GM18861 (cell line): ENCODE results near the gene RBM17.
"Not testable (repeated sequence)": the region's sequence is repeated elsewhere in the genome, so short reads cannot be mapped to it uniquely, and the experiment has no call there.

Source experiments
- ATAC-seq: cut with Tn5 transposase; IDR thresholded peaks from one replicate; pipeline ENCODE4 v1.9.1; 2021; ENCODE audit not compliant: unreplicated experiment

Gene RBM17

DNA sequence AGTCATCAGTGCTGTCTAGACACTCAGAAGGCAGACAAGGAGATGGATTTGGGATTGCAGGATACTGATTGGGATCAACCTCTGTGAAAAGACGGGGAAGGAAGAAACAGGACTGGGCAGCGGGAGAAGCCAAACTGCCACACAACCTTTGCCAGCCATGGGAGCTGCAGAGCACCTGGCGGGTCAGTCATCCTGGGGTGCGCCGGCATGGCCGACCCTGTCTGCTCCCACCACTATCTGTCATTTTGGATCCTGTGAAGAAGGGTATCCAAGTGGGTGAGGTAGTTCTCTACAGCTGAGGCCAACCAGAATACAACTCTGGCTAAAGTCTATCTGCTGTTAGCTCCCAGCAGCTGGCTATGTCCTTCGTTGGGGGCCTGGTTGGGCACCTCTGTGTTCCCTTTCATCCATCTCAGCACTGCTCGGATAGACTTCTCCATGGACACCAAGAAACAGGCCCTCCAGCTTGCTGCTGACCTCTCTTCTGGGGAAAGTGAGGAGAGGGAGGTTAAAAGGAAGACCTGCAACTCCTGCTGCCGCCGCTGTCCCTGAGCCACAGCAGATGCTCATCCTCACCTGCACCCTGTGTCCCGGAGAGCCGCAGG lies 11.7 kb upstream of the RBM17 start:
- no peak for ATAC-seq

DNA sequence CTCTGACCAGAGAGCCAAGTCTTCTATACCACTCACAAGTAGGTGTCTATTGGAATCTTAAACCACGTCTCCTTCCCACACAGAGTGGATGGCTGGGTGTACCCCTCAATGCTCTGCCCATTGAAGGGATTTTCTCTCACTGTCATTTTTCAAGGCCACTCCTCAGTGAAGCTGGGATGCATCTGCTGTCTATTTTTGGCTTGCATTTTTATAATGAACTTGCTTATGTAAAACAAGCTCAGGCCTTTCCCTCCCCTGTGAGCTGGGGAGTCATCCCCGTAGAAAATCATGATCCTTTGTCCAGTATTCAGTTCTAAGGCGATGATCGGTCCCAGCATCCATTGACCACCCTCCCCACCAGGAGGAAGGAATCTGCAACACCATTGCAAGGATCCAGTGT lies 9.8 kb upstream of the RBM17 start:
- ATAC-seq: no peak

- no peak for ATAC-seq
Observed at GRCh38 chr10:6080417-6080973, 8.3 kb upstream of the RBM17 start.

DNA sequence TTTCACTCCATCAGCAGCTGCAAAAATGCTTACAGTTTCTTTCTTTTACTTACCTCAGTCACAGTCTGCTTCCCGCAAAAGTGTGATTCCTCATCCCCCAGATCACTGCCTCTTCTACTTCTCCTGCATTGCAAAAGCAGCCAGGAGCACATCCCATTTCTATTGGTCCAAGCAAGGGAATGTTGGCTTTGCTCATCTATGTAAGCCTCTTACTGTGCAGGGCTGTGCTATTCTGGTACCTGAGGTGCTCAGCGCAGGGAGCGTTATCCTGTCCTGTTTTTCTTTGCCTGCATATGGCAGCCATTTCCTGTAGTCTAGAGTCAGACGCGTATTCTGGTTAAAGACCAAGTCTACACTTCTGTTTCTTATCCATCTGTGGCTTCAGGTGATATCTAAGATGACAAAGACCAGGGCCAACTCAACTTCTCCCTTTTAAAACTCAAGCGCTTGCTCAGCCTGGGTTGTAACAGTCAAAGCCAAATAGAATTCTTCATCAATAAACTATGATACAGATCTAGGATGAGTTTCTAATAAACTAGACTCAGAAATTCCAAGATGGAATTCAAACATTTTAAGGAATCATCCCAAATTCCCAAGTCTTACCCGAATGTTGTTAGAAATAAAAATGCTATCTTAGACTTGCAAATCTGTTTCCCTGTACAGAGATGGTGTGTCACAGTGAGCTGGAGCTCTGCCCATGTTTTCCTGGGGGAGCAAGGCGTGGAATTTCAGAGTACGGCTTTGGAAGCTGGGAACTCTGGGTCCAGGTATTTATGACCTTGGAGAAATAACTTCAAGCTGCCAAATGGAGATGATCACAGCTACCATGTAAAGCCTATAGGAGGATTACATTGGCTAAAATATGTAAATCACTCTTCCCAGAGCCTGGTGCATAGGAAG lies 6.1 kb upstream of the RBM17 start:
- ATAC-seq: no peak

DNA sequence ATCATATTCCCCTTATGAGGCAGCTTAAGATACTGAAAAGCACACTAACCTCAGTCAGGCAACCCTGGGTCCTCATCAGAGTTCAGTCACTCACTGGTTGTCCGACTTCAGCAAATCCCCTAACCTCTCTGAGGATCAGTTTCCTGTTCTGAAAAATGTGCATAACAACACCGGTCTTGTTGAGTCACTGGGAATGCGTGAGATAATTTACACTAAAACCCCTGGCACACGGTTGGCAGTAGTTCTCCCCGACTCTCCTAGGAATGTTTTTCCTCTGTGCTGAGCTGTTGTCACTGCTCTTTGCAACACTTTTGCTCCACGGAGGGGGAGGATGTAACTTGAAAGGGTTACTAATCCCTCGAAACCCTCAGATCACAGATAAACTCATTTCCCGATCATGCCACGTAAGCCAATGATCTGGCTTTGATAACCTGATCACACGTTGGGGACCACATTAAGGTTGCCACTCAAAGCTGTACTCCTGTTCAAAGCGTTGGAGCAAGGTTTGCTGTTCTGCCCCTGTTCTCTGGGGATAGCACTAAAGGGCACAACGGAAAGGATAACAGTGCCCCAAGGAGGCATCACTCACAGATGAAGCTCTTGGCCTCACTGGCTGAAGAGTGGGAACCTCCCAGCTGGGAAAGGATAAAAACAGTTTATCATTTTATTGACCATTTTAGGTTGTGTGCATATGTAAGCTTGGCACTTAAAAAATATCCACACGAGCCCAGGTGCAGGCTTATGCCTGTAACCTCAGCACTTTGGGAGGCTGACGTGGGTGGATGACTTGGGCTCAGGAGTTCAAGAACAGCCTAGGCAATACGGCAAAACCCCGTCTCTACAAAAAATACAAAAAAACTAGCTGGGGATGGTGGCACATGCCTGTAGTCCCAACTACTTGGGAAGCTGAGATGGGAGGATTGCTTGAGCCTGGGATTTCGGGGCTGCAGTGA lies 5.0 kb upstream of the RBM17 start:
- no peak for ATAC-seq

DNA sequence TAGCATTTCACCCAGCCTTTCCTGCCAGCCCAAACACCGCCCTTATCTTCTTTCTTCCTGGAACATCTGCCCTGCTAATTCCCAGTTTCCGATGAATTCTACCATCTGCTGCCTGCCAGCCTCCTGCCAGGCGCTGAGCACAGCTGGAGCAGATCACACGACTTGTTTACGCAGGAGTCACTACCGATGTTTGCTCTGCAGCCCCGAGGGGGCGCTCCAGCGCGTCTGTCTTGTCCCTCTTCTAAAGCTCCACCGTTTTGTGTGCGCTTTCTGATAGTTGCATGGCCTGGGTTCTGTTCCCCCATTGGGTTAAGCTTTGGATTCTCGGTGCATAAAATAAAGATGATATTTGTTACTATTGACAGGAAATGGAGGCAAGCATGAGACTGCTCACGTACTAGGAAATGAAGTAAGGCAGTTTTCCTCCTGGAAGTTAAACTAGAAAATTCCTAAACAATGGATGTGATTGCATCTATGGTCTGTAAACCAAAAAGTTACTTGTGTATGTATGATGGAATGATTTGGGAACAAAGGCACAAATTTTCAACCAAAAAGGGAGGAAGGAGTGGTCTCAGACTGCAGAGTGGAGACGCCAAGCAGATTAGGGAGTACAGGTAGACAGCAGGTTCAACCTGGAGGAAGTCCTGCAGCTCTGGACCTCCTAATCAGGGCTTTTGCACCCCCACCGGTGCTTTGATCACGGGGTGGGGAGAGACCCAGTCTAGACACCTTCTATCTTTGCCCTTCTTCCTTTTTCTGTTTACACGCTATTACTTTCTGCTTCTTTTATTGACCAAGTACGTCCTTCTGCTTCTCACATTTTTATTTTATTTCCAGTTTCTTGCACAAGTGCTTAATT lies 2.2 kb upstream of the RBM17 start:
- peak; percentile 42 for ATAC-seq

- ATAC-seq: no peak
Observed at GRCh38 chr10:6089334-6090219, 743 bp downstream of the RBM17 start.

DNA sequence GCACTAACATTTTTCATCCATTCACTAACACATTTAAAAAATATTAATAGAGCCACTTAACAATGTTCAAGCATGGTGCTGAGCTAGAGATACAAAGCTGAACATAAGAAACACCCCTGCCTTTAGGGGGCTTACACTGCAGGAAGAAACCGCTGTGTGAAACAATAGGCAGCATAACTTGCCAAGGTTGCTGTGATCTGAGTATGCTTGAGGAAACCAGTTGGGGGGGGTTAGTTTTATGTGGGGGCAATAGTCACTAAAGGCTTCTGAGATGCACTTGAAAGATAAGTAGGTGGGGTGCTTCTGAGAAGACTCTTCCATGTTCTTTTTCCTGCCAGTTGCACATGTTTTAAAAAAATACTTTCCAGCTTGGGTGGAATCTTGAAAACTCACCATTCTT lies 2.8 kb downstream of the RBM17 start:
- no peak for ATAC-seq

DNA sequence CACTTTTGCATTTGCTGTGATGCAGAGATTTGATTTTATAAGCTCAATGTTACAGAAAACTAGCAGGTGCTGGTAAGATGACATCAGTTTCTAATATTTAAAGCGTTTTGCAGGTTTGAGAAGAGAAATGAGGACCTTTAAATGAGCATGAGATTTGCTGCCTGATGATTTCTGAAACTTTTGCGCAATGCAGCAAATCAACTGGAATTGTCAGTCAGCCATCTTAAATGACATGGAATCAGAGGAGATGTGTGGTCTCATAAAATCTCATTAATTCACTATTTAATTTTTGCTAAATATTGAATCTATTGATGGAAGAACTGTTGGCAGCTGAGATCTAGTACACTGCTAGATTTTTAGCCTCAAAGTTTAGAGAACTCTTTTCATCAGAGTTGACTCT lies 3.9 kb downstream of the RBM17 start:
- ATAC-seq: no peak

DNA sequence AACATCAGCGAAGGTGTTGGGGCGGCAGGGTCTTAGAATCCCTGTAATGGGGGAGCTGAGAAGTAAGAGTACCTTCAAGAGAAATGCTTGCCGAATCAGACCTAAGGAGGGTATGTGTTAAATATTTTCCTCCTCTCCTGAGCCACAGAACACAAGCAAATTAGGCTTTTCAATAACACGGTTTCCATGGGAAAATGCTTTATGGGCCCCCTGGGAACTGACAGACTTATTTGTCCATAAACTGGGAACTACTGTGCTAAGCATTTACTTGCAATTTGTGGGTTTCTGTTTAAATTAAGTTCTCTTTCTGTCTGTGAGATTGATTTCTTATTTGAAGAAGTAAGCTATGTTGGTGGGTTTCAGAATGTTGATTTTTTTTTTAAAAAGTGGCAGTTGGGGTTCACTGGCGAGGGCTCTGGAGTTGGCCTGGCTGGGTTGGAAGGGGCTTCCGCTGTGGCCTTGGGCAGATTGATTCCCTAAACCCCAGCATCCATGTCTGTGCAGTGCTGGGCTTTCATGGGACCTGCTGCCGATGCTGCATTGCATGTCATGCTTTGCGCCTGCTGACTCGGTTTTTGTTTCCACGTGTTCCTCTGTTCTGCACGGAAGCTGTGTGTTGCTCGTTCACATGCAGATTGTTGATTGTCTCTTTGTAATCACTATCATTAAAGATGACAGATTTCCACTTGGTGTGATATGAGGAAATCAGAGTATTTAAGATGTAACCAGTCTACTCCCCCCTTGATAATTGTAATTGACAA lies 7.2 kb downstream of the RBM17 start:
- no peak for ATAC-seq

DNA sequence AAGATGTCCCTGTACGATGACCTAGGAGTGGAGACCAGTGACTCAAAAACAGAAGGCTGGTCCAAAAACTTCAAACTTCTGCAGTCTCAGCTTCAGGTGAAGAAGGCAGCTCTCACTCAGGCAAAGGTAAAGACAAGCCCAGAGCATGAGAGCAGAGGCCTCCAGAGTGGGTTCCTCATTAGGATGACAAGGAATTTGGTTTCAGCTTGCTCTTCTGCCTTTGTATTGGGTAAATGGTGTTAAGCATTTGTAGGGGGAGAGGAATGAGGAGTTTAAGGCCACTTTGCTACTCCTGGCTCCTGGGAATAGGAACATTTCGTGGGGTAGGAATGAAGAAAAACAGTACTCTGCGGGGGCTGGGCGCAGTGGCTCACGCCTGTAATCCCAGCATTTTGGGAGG lies 8.2 kb downstream of the RBM17 start:
- ATAC-seq: no peak

DNA sequence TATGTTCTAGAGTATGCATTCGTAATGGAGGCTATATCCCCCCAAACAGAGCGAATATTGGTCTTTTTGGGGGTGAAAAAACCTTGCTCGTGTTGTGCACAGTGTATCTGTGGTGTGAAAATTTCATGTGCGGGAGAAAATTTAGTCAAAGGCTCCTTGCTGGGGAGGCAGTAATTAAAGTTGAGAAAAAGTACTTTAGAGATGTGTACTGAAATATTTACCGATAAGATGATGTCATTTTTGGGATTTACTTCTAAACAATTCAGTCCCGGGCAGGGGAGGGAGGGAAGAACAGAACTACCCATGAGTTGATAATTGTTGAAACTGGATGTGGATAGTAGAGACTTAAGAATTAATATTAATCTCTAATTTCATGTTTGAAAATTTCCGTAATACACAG lies 9.3 kb downstream of the RBM17 start:
- ATAC-seq: no peak

GRCh38 chr10:6100370-6100769 lies 11.5 kb downstream of the RBM17 start:
- ATAC-seq: no peak

GRCh38 chr10:6101181-6101580 lies 12.3 kb downstream of the RBM17 start:
- peak; percentile 89 for ATAC-seq

GRCh38 chr10:6102128-6102527 lies 13.3 kb downstream of the RBM17 start:
- no peak for ATAC-seq

DNA sequence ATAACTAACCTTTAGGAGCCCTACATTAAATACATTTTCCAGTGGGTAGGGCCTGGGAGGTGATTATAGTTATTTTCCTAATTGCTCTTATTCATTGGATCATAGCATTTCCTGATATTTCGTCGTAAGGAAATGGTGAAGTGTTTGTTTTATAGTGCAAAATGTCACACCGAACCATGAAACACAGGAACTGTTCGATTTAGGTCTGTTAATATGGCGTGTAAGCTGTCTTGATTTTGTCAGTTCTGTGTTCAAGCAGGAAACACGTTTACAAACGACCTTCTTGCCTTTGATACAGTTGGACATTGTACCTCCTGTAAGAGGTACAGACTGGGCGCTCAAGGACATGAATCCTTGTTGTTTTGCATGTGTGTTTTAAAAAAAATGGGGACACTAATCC lies 14.8 kb downstream of the RBM17 start:
- no peak for ATAC-seq

DNA sequence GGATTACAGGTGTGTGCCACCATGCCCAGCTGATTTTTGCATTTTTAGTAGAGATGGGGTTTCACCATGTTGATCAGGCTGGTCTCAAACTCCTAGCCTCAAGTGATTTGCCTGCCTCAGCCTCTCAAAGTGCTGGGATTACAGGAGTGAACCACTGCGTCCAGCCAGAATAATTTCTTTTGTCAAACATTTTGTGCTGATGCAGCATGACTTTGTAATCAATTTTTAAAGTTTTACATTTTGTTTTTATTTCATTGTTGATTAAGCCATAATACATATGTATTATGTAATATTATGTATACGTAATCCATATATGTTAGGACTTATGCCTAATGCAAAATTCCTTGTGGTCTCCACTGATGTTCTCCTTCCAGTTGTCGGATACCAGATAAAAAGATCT lies 18.8 kb downstream of the RBM17 start:
- not testable (repeated sequence) for ATAC-seq

DNA sequence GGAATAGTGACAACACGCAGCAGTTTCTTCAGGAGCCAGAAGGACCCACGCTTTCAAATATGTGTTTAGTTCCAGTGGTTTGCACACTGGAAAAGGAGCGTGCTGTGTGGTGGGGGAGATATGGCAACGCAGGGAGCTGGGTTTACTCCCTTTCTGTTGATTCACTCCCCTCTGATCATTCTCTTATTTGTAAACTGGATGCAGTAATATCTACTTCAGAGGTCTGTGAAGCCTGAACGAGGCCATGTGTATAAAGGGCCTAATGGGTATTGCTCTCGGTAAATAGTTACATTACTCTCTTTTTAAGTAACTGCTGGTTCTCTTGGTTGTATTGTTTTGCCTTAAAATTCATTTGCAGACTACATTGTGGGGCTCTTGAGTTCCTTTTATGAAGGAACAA lies 19.2 kb downstream of the RBM17 start:
- no peak for ATAC-seq
